Measurements from ENCODE around the gene KCNE2.

DNA sequence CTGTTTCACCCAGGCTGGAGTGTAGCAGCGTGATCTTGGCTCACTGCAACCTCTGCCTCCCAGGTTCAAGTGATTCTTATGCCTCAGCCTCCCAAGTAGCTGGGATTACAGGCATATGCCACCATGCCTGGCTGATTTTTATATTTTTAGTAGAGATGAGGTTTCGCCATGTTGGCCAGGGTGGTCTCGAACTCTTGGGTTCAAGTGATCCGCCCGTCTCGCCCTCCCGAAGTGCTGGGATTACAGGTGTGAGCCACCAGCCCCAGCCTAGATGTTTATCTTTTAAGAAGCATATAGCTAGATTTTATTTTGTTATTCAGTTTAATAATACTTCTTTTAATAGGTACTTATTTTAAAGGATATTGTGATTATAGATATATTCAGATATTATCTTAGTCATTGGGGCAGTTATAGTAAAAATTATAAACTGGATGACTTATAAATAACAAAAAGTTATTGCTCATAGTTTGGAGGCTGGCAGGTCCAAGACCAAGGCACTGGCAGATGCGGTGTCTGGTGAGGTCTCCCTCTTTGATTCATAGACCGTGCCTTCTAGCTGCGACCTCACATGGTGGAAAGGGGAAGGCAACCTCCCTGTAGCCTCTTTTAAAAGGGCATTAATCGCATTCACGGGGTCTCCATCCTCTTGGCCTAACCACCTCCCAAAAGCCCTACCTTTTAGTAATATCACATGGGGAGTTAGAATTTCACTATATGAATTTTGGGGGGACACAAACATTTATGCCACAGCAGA, 3.1 kb upstream of the KCNE2 start:
- TF ChIP-seq, protein P1, sequence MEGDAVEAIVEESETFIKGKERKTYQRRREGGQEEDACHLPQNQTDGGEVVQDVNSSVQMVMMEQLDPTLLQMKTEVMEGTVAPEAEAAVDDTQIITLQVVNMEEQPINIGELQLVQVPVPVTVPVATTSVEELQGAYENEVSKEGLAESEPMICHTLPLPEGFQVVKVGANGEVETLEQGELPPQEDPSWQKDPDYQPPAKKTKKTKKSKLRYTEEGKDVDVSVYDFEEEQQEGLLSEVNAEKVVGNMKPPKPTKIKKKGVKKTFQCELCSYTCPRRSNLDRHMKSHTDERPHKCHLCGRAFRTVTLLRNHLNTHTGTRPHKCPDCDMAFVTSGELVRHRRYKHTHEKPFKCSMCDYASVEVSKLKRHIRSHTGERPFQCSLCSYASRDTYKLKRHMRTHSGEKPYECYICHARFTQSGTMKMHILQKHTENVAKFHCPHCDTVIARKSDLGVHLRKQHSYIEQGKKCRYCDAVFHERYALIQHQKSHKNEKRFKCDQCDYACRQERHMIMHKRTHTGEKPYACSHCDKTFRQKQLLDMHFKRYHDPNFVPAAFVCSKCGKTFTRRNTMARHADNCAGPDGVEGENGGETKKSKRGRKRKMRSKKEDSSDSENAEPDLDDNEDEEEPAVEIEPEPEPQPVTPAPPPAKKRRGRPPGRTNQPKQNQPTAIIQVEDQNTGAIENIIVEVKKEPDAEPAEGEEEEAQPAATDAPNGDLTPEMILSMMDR (optimal IDR thresholded peaks at IDR 0.05 in 1 of 3, IDR thresholded peaks at IDR 0.05 in 1 of 3, conservative IDR thresholded peaks at IDR 0.05 in 1 of 3; ENCODE audit: extremely low read depth in 1 of 3, insufficient read depth in 2 of 3, low read length in 3 of 3) = no peak
- no peak for TF ChIP-seq EZH2 (IDR thresholded peaks at IDR 0.05; ENCODE audit: low read length)

All from keratinocyte (primary cell).